HG02885 (cell line): ENCODE results near the gene GSG1L.
"Not testable (repeated sequence)": the region's sequence is repeated elsewhere in the genome, so short reads cannot be mapped to it uniquely, and the experiment has no call there.

Experiments used
- ATAC-seq: cut with Tn5 transposase; IDR thresholded peaks from one replicate; pipeline ENCODE4 v1.9.1; 2021; ENCODE audit warnings: mild to moderate bottlenecking; ENCODE audit not compliant: unreplicated experiment, poor library complexity

GSG1L gene

GRCh38 chr16:27921134-27921533, 142.4 kb downstream of the GSG1L start:
- no peak for ATAC-seq

GRCh38 chr16:27920391-27920891, 143.1 kb downstream of the GSG1L start:
- ATAC-seq, result no peak

GRCh38 chr16:27918755-27919154, 144.8 kb downstream of the GSG1L start:
- no peak for ATAC-seq

GRCh38 chr16:27917949-27918348, 145.6 kb downstream of the GSG1L start:
- no peak for ATAC-seq

GRCh38 chr16:27911486-27911885, 152.0 kb downstream of the GSG1L start:
- ATAC-seq, result no peak

- no peak for ATAC-seq
These were observed 156.0 kb downstream of the GSG1L start for GRCh38 chr16:27907457-27907972.

GRCh38 chr16:27906883-27907282, 156.6 kb downstream of the GSG1L start:
- ATAC-seq, result no peak

GRCh38 chr16:27903046-27903655, 160.4 kb downstream of the GSG1L start:
- ATAC-seq, result no peak

GRCh38 chr16:27902551-27902950, 161.0 kb downstream of the GSG1L start:
- no peak for ATAC-seq

GRCh38 chr16:27901956-27902355, 161.6 kb downstream of the GSG1L start:
- ATAC-seq, result no peak

GRCh38 chr16:27899736-27900135, 163.8 kb downstream of the GSG1L start:
- no peak for ATAC-seq

GRCh38 chr16:27894386-27894785, 169.1 kb downstream of the GSG1L start:
- no peak for ATAC-seq

GRCh38 chr16:27892879-27893278, 170.6 kb downstream of the GSG1L start:
- ATAC-seq, result no peak

GRCh38 chr16:27890866-27891265, 172.6 kb downstream of the GSG1L start:
- ATAC-seq, result no peak

GRCh38 chr16:27890006-27890405, 173.5 kb downstream of the GSG1L start:
- ATAC-seq, result no peak

GRCh38 chr16:27883576-27883975, 179.9 kb downstream of the GSG1L start:
- ATAC-seq, result no peak

GRCh38 chr16:27880287-27880686, 183.2 kb downstream of the GSG1L start:
- ATAC-seq, result no peak

- ATAC-seq, result no peak
These were observed 183.8 kb downstream of the GSG1L start for GRCh38 chr16:27879601-27880247.

- not testable (repeated sequence) for ATAC-seq
These were observed 190.9 kb downstream of the GSG1L start for GRCh38 chr16:27872627-27873026.

- ATAC-seq, result no peak
These were observed 193.3 kb downstream of the GSG1L start for GRCh38 chr16:27870116-27870798.

- ATAC-seq, result no peak
These were observed 194.1 kb downstream of the GSG1L start for GRCh38 chr16:27869411-27869810.
